GM18498 (cell line): ENCODE data around the gene GLRA3.
"Not testable (repeated sequence)": the region's sequence is repeated elsewhere in the genome, so short reads cannot be mapped to it uniquely, and the experiment has no call there.

ENCODE experiments used
- ATAC-seq: cut with Tn5 transposase; IDR thresholded peaks from one replicate; pipeline ENCODE4 v1.9.1; 2021; ENCODE audit warnings: mild to moderate bottlenecking, moderate library complexity; ENCODE audit not compliant: unreplicated experiment

GLRA3 gene

DNA sequence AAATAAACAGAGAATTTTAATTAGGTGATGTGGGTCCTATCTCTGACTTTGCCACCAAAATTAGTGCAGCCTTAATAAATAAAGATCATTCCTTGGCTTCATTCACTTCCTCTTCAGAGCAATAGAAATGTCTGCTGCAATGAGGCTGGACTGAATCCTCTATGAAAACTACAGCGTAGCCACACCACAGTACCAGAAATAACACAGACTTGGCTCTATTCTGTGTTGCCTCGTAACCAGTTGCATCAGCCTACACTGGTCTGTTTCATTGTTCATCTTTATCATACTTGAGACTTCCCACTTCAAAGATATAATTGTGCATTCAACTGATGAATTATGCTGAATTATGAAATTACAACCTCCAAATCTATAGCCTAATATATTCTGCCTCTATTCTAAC, 15.8 kb downstream of the GLRA3 start:
- ATAC-seq, result no peak

DNA sequence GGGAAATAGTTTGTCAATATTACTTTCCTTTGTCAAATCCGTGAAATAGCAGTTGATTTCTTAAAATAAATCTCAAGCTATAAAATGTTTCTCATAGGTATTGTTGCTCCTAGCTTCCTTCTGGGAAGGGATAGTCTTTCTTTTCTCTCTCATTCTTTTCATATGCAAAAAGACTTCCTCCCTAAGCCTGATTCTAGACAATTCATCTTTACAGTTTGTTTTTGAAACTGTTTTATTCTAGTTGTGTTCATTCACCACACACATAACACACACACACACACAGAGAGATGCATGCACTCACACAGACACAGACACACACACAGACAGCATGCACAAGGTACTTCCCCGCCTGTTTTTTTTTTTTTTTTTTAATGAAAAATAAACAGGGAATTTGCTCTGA, 18.2 kb downstream of the GLRA3 start:
- no peak for ATAC-seq

DNA sequence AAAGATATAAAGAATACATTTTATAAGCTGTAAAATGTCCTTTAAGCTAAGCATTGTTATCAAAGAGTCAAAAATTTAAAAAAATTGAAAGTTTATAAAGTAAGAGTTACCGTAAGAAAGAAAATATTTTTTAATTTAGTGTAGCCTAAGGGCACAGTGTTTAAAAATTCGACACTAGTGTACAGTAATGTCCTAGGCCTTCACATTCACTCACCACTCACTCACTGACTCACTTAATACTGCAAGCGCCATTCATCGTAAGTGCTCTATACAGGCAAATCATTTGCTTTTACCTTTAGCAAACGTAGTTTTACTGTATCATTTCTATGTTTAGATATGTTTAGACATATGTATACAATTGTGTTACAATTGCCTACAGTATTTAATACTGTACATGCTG, 20.2 kb downstream of the GLRA3 start:
- ATAC-seq, result no peak

DNA sequence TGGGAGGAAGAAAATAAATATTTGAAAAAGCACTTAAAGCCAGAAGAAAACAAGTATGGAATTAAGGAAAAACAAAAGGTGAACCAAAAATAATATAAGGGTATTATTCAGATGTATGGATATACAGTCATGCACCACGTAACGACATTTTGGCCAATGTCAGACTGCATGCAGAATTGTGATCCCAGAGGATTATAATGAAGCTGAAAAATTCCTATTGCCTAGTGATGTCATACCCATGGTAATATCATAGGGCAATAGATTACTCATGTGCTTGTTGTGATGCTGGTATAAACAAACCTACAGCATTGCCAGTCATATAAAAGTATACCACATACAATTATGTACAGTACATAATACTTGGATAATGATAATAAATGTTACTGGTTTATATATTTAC, 20.9 kb downstream of the GLRA3 start:
- no peak for ATAC-seq

DNA sequence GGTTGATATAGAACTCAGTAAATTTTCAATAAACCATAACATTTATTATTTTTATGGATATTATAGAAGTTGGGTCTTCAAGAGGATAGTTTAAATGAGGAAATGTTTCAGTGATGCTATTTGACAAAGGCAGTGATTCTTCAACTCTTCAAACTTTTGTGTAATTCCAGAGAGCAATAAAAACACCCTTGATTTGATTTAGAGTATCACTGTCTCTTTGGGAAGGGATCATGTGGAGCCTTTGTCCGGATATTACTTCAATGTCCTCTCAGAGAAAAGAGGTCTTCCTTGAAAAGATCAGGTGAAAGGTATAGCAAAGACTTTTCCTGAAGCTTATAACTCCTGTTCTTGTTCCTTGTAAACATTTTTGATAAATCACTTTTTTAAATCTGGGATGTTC, 23.3 kb downstream of the GLRA3 start:
- ATAC-seq, result no peak

DNA sequence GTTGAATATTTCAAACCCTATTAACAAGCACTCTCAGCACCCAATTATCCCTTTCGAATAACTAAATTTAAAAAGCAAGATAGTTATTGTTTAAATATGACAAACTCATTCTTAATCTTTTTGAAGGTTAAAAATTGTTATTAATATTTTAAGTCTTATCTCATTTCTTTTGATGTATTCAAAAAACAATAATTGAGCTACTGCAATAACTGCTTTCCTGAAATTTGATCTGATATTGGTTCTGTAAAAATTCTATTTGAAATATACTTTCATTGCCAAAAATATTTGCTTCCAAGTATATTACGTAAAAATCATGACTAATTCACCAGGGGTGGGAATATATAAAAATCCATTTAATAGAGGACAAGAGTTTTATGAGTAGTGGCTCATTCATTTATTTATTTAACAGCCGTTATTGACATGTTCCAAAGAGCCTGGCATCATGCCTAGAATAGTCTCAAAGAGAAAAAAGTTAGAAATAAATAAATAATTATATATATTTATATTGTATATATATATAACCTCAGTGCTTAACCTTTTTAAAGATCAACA, 34.4 kb downstream of the GLRA3 start:
- ATAC-seq, result no peak

DNA sequence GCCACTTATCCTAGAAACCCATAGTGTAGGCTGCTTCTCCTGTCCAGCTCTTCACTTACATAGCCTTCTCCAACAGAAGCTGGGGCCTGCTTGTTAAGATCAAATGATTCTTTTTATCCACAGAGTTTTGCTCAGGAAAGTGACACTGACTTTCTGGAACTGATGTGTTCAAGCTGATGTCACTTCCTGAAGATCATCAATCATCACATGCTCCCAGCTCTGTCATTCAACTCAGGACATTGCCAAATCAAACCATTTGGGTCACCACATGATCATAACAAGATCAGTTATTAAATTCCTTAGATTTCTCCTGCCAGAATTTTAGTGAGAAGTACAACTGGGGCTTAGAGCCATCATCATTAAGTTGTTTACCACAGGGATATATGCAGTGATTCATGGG, 39.4 kb downstream of the GLRA3 start:
- no peak for ATAC-seq

DNA sequence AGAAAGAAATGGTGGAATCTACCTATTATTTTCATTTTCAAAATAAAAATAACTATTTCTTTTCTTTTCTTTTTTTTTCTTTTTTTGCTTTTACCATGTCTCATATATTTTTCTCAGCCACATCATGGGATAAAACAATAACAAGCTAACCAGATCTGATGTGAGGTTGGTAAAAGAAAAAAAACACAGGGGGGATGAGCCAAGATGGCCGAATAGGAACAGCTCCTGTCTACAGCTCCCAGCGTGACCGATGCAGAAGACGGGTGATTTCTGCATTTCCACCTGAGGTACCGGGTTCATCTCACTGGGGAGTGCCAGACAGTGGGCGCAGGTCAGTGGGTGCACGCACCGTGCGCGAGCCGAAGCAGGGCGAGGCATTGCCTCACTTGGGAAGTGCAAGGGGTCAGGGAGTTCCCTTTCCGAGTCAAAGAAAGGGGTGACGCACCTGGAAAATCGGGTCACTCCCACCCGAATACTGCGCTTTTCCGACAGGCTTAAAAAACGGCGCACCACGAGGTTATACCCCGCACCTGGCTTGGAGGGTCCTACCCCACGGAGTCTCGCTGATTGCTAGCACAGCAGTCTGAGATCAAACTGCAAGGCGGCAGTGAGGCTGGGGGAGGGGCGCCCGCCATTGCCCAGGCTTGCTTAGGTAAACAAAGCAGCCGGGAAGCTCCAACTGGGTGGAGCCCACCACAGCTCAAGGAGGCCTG, 50.6 kb downstream of the GLRA3 start:
- not testable (repeated sequence) for ATAC-seq

DNA sequence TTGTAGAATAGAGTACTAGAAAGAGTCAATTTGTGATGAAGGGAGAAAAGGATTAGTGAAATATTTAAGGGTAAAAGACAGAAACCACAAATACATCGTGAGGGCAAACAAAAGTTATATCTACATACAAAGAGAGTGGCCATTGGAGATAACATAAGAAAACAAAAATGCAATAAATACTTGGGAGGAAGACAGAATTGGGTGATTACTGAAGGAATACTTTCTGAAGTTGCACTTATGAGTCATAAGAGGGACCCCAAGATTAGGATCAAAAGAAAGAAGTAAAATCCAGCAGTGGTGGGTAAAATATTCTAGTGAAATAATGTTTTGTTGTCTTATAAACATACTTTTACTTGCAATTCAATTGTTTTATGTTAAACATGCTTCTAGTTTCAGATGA, 53.7 kb downstream of the GLRA3 start:
- ATAC-seq, result no peak

DNA sequence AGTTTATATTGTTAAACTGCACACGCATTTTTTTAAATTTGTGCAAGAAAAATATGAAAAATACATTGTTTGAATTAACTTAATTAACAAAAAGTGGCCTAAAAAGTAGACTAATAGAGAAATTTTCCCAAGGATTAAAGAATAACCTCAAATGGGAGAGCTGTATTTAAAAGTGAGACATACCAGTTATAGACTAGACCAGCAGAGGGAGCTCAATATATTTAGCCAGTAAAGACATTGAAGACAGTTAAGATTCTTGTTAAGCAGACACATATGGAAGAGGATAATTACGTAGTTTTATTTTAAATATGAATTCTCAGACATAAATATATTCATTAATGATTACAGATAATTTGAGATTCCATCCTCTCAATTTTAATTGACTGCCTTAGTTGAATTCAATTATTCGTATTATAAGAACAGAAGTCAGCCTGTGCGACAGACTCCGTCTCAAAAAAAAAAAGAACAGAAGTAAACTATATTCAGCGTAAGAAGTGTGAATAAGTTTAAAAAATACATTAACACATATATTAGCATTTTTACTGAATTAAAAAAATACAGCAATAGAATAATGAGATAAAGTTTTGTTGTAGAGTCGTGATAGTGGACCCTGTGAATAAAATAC, 64.8 kb downstream of the GLRA3 start:
- ATAC-seq, result peak; percentile 66

DNA sequence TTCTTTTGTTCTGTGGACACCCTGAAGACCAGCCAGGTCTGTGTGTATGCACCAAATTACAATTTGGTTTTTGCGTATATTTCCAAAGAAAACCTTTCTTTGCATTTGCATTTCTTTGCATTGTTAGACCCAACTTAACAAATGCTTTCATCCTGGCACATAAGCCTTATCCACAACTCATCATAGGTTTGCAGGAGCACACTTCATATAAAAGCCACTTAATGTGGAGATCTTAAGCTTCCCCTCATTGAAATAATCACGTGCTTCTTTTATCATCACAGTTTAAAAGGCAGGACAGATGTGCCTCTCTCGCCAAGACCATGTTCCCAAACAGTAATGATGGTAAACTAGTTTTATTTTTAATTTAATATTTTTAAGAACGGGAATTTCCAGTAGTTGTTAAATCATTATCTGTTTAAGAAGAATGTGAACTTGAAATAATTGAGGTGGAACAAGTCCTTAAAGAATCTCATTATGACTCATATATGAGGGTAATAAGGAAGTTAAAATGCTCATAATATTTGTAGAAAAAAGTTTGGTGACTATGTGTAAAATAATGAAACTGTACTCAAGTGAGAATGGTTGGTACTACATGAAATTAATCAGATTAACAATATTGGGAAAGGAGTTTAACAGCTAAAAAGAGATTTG, 65.5 kb downstream of the GLRA3 start:
- peak; percentile 62 for ATAC-seq

DNA sequence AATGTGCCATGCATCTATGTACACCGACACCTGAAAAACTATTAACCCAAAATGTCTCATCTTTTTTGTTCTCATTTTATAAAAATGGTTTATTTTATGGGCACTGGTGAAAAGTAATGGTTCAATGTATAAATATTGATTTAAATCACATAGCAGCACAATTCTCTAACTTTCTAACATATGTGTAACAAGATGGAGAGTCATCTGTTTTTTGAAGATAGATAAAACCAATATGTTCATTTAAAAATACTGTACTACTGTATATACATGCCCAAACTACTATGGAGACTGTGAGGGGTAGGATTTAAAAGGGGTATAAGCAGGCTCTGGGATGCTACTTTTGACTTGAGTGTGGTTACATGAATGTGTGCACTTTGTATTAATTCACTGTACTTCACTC, 67.6 kb downstream of the GLRA3 start:
- ATAC-seq, result no peak

DNA sequence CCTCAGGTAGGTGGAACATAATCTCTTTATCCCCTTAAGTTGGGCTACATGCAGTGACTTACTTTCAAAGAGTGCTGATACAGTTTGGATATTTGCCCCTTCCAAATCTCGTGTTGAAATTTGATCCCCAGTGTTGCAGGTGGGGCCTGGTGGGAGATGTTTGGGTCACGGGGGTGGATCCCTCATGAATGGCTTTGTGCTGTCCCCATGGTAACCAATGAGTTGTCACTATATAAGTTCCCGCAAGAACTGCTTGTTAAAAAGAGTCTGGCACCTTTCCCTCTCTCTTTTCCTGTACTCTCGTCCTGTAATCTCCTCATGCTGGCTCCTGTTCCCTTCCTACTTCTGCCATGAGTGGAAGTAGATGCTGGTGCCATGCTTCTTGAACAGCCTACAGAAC, 71.3 kb downstream of the GLRA3 start:
- ATAC-seq, result no peak

DNA sequence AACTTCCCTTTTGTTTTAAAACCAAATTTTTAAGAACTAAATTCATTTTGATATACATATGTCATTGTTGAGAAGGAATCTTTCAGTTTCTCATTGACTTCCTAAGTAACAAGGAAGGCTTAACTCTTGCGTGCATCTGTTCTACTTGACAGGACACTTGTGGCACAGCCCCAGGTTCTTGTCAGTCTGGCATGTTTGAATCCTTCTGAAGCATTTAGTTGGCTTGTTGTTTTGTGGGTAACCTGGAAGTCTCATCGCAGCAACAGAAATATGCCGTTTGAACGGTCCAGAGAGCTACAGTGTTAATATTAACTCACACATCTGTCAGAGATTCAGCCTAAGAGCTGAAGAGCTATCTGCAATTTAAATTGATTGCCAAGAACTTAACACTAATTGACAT, 76.0 kb downstream of the GLRA3 start:
- no peak for ATAC-seq

DNA sequence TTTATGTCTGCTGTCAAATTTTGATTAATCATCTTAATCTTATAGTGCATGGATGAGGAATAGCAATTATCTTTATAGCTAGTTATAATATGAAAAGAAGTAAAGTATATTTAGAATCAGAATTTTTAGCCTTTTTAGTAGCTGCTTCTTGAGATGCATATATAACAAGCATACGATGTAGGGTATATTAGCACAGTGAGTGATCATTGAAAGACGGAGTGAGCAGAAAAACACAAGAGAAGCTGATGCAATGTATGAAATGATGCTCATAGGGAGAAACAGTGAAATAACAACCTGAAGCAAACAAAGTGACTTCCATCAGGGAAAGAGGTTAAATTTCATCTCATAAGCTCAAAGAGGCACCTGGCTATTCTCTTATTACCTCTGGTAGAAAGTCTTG, 77.0 kb downstream of the GLRA3 start:
- ATAC-seq, result no peak

DNA sequence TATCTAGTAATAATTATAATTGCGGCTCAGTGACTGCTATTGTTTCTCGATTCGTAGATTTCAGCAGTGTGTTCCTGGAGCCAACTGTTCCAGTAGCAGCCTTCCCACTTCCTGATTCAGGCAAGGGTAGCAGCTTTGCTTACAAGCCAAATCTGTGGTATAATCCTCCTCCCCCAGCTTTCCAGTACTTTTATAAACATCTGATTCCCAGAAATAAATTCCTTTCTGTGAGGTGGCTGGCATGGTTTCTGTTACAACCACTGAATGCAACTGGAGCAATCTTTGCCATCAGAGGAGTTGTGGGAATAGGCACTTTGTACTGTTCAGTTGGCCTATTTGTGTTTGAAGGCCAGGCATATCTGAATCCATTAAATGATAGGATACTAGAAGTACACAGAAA, 80.0 kb downstream of the GLRA3 start:
- no peak for ATAC-seq

DNA sequence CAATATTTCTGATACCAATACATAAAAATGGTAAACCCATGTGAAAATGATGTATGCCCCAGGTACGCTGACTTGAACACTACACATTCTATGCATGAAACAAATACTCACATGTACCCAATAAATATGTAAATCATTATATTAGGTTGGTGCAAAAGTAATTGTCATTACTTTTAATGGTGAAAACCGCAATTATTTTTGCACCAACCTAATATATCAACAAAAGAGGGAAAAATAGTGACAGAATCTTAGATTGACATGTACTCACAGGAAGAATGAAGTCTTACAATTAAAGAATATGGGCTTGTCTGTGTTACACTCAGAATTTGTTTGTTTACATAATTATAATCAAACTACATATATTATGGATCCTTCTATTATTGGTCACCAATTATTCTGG, 82.3 kb downstream of the GLRA3 start:
- ATAC-seq, result no peak

DNA sequence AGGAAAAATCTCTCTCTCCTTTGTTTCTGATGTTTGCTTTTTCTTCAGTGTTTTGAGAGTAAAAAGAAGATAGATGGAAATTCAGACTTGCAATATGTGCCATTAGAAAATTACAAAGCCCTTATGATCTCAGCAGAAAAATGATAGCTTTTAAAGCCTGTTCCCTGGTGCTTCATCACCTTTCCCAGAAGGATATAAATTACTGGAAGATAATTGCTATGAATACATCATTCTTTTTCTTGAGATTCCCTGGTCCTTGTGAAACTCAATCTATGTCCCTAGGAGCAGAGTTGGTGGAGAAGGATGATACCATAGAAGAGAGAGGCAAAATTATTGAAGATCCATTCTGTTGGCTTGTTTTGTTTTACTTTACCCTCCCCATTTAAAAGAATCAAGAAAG, 86.5 kb downstream of the GLRA3 start:
- no peak for ATAC-seq

DNA sequence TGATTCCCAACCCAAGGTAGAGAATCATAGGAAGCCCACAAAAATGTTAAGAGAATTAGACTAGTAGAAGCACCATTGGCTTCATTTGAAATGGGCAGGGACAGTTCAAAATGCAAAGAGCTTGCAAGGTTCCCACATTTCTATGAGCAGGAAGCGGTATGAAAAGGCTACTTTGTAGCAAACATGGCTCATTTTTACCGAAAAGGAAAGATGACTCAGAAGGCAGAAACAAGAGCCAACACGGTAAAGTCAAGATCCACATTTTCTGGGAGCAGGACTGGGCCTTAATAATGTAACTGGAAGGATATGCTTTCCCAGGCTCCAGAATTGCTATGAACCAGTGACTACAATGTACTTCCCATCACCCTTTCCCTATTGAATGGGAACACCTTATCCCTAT, 89.5 kb downstream of the GLRA3 start:
- no peak for ATAC-seq

DNA sequence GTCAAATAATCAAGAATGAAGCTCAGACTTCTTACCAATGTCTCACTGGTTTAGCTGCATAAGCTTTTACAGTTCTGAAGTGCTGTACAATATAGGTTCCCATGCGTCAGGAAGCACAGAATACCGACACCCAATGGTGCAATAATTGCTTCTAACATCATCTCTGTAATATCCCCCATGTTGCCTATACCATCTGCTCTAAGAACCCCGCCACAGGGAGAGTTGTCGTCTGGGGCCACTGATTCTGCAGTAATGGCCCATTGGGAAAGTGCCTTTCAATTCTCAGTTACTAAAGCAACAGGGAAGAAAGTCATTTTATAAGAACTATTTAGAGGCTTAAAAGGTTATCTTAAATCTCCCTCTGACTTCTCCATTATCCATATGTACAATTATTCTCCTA, 94.9 kb downstream of the GLRA3 start:
- ATAC-seq, result no peak

DNA sequence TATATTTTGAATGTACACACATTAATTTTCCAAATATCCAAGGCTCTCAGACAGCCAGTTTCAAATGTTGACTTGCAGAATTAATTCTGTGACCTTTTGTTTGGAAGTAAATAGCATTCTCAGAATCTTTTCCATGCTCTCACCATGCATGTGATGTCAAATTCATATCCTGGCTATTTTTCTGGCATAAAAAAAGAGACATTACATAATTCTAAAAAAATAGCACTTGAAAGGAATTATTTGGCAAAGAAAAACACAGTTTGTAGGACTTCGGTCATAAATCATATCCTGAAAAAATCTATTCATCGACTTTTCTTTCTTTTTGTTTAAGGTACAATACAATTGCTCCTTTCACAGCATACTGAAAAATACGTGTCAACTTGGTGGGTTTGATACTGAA, 111.2 kb downstream of the GLRA3 start:
- ATAC-seq, result no peak
